ENCODE results near the gene KCNJ5.

The KCNJ5 gene

GRCh38 chr11:128933481-128934178 lies 42.5 kb downstream of the KCNJ5 start:
- no peak for DNase-seq (ENCODE audit: low spot score)

DNA sequence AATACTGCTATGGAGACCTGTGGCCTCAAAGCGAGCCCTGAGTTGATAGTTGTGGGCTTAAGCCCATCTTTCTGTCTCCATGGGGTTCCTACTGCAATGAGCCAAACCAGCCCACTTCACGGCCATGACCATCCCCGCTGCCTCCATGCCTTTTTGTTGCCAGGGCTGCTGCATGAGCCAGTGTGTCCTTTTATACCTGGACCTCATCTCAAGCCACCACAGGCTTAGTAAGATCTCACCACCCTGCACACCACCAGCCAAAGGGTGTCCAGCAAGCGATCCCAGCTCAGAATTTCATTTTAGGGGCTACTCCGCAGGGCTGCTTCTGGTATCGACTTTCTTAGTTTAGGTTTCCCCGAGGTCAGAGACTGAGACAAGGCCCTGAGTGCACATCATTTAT lies 43.2 kb downstream of the KCNJ5 start:
- no peak for DNase-seq (ENCODE audit: low spot score)

DNA sequence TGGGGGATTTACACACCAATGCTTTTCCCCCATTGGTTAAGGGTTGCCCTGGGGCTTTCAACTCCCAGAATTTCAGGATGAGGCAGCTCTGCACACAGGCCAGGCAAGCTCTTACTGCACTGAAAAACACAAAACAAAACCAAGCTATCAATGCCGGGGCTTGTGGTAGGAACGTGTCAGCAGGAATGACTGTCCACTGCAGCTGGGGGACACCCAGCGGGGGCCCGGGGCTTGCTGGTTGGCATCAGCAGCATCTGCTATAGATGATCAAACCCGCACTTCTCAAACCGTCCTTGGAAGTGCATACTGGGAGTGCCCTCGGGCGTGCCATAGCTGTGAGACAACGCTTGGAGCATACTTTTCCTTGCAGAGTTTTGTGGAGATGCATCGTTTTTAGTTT lies 43.8 kb downstream of the KCNJ5 start:
- DNase-seq (ENCODE audit: low spot score) = no peak

GRCh38 chr11:128936606-128937251 lies 45.6 kb downstream of the KCNJ5 start:
- DNase-seq (ENCODE audit: low spot score) = no peak

- no peak for DNase-seq (ENCODE audit: low spot score)
Observed at GRCh38 chr11:128937480-128937879, 46.3 kb downstream of the KCNJ5 start.

DNA sequence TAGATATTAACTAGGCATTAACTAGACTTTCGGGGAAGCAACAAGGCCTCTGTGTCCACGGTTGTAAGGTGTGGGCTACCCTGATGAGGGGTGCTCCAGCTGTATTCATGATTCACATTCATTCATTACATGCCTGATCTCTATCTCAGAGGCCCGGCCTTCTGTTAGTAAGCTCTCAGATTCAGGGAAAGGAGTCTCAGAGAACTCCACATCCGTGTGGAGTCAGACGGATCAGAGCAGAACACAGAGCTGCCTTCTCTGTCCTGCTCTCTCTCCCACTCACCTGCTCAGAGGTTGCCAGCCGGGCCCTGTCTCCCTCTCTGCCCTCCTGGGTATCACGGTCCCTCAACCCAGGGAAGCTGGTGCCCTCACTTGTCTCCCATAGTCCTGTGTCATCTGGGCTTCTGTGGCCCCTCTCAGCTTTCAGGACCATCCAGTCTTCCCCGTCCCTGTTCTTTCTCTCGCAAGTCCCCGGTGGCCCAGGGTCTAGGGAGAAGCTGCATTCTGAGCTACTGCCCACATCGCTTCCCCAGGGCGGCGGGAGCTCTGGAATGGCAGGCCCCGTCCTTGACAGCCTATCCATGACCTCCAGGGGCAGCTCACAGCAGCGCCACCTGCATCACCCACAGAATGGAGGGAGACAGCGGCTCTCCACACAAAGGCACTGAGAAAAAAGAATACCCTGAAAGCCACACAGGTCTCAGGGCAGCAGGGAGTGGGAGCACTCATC lies 47.2 kb downstream of the KCNJ5 start:
- DNase-seq (ENCODE audit: low spot score) = no peak

GRCh38 chr11:128939591-128939990 lies 48.4 kb downstream of the KCNJ5 start:
- no peak for DNase-seq (ENCODE audit: low spot score)

- no peak for DNase-seq (ENCODE audit: low spot score)
Observed at GRCh38 chr11:128940156-128940555, 49.0 kb downstream of the KCNJ5 start.

DNA sequence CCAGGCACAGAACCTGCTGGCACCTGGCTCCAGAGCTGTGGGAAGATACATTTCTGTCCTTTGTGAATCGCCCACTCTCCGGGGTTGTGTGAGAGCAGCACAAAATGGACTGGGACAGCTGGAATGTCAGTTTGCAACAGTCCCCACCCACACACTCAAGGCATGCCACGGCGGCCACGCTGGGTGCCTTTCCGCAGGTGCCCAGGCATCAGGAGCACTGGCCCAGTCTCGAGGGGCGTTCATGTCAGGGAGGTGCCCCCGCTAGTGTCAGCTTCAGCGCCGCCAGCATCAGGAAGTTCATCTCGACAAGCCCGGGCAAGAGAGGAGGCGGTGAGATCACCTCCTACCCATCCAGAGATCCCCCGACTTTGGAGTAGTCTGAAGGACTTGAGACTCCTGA lies 49.4 kb downstream of the KCNJ5 start:
- no peak for DNase-seq (ENCODE audit: low spot score)

GRCh38 chr11:128941110-128941509 lies 50.0 kb downstream of the KCNJ5 start:
- no peak for DNase-seq (ENCODE audit: low spot score)

GRCh38 chr11:128941573-128942271 lies 50.6 kb downstream of the KCNJ5 start:
- DNase-seq (ENCODE audit: low spot score) = no peak

GRCh38 chr11:128942272-128942612 lies 51.1 kb downstream of the KCNJ5 start:
- no peak for DNase-seq (ENCODE audit: low spot score)

- no peak for DNase-seq (ENCODE audit: low spot score)
Observed at GRCh38 chr11:128942817-128943427, 51.8 kb downstream of the KCNJ5 start, which contains the start of gene TP53AIP1. TSS of gene TP53AIP1 (minus strand) at chr11:128942871. CDS start at chr11:128937818, 5,053 bp downstream.

DNA sequence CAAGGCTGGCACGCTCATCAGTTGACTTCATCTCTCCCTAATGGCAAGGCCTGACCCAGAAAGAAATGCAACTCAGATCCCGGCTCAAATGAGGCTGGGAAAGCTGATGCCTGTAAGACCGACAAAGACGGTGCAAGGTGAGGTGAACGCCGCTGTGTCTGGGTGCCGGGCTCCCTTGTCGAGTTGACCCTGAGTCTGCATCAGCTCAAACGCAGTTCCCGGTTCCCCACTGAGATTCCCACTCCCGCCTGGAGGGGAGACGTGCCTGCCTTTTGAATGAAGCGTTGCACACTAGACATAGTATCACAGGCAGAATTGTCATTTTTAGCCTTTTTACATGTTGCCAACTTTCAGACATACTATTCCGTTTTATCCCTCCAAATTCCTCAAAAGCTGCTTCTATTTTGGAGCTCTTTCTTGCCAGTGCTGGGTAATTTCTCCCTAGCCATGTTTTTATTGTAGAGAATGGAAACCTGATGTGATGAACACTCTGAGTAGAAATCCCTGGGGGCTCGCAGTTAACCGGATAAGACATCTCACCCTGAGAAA lies 52.3 kb downstream of the KCNJ5 start:
- DNase-seq (ENCODE audit: low spot score) = no peak

DNA sequence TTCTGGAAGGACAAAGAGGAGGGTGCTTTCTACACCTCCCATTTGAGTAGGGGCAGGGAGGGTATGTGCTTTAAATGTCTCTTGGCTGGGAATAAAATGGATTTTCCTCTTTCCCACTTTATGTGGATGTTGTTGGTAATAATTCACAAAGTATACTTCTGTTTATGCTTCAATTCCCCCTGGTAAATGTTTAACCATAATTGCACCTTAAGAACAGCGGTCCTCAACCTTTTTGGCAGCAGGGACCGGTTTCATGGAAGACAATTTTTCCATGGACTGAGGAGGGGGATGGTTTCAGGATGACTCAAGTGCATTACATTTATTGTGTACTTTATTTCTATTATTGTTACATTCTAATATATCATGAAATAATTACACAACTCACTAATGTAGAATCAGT lies 55.5 kb downstream of the KCNJ5 start:
- DNase-seq (ENCODE audit: low spot score) = no peak

GRCh38 chr11:128947773-128948172 lies 56.6 kb downstream of the KCNJ5 start:
- DNase-seq (ENCODE audit: low spot score) = no peak

DNA sequence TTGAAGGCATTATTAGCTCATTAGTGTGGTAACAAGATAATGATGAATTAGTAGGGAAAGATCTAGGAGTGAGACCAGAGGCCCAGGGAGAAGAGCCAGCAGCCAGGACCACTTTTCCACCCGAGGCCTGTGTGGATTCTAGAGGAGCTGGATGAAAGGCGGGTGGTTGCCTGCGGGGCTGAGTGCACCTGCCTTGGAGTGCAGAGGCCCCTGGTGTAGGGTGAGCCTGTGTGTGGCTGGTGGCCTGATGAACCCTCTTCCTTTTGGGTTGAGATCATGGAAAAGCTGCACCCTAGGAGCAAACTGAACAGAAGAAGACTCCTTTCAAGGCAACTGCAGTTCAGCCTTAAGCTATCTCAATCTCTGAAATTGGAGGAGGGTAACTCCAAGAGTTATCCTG lies 57.4 kb downstream of the KCNJ5 start:
- DNase-seq (ENCODE audit: low spot score) = no peak

GRCh38 chr11:128949791-128950454 lies 58.8 kb downstream of the KCNJ5 start:
- DNase-seq (ENCODE audit: low spot score) = no peak

GRCh38 chr11:128953151-128953550 lies 62.0 kb downstream of the KCNJ5 start:
- no peak for DNase-seq (ENCODE audit: low spot score)

- DNase-seq (ENCODE audit: low spot score) = no peak
Observed at GRCh38 chr11:128955636-128956035, 64.5 kb downstream of the KCNJ5 start.
